Left ventricle myocardium inferior (tissue), 1 donor: ENCODE data around the gene MEPCE. TPM values are rescaled to one million over a fixed set of nuclear protein-coding genes. Genes with fewer than 3 reads are reported as not detected.

Source experiments
- DNase-seq: peaks from one replicate; pipeline ENCODE4 v3.0.0-alpha.2; 2020
- H3K27ac ChIP-seq: fragments of 200-600 bp; replicated peaks from 2 replicates; pipeline ENCODE4 v1.8.0; 2021
- H3K27me3 ChIP-seq: fragments of 200-600 bp; 2 replicates; pipeline ENCODE4 v1.8.0; 2021; ENCODE audit warnings: low read depth
- H3K36me3 ChIP-seq: fragments of 200-600 bp; 2 replicates; pipeline ENCODE4 v1.8.0; 2021
- H3K4me1 ChIP-seq: fragments of 200-600 bp; 2 replicates; pipeline ENCODE4 v1.8.0; 2021
- H3K4me3 ChIP-seq: fragments of 200-600 bp; 2 replicates; pipeline ENCODE4 v1.8.0; 2021; ENCODE audit warnings: mild to moderate bottlenecking, moderate library complexity
- H3K9me3 ChIP-seq: fragments of 200-600 bp; replicated peaks from 2 replicates; pipeline ENCODE4 v1.8.0; 2021
- CTCF ChIP-seq: fragments of 200-600 bp; IDR thresholded peaks from 2 replicates; pipeline ENCODE4 v1.8.0; 2021; ENCODE audit warnings: antibody characterized with exemption, mild to moderate bottlenecking, borderline replicate concordance
- intact Hi-C: fragments of 100-400 bp; cut with micrococcal nuclease; formaldehyde crosslinking; loops from one replicate; pipeline ENCODE4 v1.11.0; 2022
- total RNA-seq: library from RNA; stranded (reverse); fragmentation: NEBNext Ultra II Directional; extraction: Animal tissue kit (Norgen Biotek cat#: 25700); gene quantifications from one replicate; pipeline ENCODE4 v1.2.1, GENCODE V29; 2021
- donor health status: DM: no; HTN: yes; CAD: no; lungs with severe emphysema.

Gene MEPCE
- total RNA-seq, 1 donor from 2014 or later, result 23.6 TPM

- Histone ChIP-seq H3K36me3 (peaks cover 31% of the 10 kb centered on the region), H3K27ac (peak overlapping the region; percentile 80), H3K27me3 (no peaks in the 10 kb centered on the region), H3K4me3 (no peak overlapping the region), H3K4me1 (peaks cover 91% of the 10 kb centered on the region), H3K9me3 (no peaks in the 10 kb centered on the region)
- TF ChIP-seq CTCF, result peak; percentile 96
- intact Hi-C loops, result loop anchor here (5.0 to 10.0 kb wide), 2 partner anchors 75 to 258 kb away; no protein-coding TSS in a partner anchor
- DNase-seq, result peak; percentile 89
Measured at GRCh38 chr7:100469227-100470044, 39.8 kb downstream of the MEPCE start.

DNA sequence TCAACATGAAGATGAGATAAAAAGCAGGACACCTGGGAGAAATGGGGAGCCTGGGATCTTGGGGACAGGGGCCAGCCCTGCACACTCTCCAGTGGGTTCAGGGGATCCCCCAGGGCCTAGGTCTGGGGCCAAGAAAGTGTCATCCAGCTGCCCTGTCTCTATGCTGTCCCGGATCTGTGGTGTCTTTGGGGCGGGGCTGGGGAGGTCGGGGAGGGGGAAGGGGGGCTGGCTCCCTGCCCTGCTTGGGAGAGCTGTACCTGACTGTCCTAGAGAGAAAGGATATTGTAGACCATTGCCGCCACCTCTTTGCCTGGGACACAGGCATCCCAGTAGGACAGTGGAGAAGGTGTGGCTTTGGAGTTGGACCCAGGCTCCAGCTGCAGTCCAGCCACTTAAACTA is 41.4 kb downstream of the MEPCE start:
- DNase-seq, result no peak
- Histone ChIP-seq H3K27ac (peak overlapping the region; percentile 97), H3K4me1 (peaks cover 95% of the 10 kb centered on the region), H3K27me3 (no peaks in the 10 kb centered on the region), H3K36me3 (peaks cover 37% of the 10 kb centered on the region), H3K9me3 (no peaks in the 10 kb centered on the region), H3K4me3 (no peak overlapping the region)
- intact Hi-C loops, result loop anchor here (10.0 kb wide), 1 partner anchor 74 kb away; no protein-coding TSS in a partner anchor
- no peak for TF ChIP-seq CTCF

DNA sequence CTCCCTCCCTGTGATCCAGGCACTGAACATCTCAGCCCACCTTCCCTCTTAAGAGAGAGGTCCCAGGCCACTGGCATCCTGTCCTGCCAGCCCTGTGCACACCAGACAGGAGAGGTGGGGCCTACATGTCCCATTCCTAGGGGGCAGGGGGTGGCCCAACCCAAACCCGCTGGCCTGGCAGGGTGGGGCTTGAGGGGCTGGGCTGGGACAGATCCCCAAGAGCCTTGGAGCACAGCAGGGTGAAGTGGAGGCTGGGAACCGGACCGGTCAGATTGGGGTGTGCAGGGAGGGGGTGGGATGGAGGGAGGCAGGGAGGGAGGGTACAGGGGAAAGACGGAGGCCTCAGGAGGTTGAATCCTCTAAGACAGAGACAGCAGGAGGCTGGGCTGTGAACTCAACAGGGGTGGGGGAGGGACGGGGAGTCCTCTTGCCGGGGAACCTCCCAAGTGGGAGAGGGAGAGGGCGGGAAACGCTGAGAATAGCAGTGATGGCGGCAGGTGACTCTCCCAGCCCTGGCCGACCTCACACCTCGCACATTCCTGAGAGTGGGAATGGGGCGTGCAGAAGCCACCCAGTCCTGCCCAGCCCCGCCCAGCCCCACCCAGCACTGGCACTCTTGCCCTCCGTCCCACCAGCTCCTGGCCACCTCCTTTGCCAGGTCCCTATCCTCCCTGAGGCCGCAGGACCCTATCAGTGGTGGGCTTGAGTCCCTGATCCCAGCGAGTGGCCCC is 42.7 kb downstream of the MEPCE start:
- peaks cover 95% of the 10 kb centered on the region for H3K4me1 ChIP-seq
- H3K36me3 ChIP-seq, result peaks cover 37% of the 10 kb centered on the region
- no peaks in the 10 kb centered on the region for H3K9me3 ChIP-seq
- H3K27me3 ChIP-seq, result no peaks in the 10 kb centered on the region
- intact Hi-C loops, result loop anchor here (10.0 kb wide), 1 partner anchor 73 kb away; no protein-coding TSS in a partner anchor
- DNase-seq, result no peak
- no peak for TF ChIP-seq CTCF
- H3K4me3 ChIP-seq, result peak overlapping the region; percentile 42
- peak overlapping the region; percentile 97 for H3K27ac ChIP-seq

DNA sequence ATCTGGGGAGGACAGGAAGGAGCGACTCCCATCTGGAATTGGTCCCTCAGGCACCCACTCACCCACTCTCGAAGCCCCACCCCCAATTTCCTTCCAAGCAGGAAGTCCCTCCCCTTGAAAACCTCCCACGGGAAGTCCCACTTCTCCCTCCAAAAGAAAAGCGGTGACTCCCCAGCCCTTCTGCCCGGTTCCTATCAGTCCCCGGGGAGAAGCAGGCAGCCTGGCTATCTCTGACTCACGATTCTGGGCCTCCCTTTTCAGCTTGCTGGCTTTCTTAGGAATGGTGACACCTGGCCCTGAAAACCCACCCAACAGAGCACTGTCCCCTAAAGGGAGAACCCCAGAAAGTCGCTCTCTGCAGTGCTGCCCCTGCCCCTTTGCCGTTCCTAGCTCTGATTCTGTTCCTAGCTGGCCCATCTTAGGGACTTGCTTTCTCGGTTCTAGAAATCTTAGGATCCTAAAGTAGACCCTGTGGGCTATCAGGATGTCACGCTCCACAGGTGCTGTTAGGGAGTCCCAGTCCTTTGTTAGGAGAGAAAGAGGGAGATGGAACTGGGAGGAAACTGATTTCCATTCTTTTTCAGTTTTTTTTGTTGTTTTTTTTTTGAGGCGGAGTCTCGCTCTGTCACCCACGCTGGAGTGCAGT is 43.3 kb downstream of the MEPCE start:
- intact Hi-C loops, result loop anchor here (10.0 kb wide), 1 partner anchor 72 kb away; no protein-coding TSS in a partner anchor
- Histone ChIP-seq H3K27ac (peak overlapping the region; percentile 97), H3K36me3 (peaks cover 37% of the 10 kb centered on the region), H3K27me3 (no peaks in the 10 kb centered on the region), H3K9me3 (no peaks in the 10 kb centered on the region), H3K4me3 (peak overlapping the region; percentile 42), H3K4me1 (peaks cover 95% of the 10 kb centered on the region)
- DNase-seq, result peak; percentile 45
- TF ChIP-seq CTCF, result no peak

DNA sequence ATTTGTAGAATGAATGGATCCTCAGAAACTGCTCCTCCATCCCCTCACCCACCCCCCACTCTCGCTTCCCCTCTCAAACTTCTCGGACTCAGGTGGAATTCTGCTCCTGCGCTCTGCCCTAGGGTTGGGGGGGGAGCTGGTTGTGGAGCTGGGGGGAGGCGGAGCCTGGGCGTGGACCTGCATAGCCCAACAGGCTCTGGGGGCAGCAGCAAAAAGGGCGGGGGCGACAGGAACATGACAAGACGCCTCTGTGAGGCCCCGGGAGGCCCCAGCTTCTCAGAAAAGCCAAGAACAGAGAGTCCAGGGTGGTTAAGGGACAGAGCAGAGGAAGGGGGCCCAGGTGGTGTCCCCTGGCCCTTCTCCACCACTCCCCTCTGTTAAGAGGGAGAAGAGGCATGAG is 45.9 kb downstream of the MEPCE start:
- Histone ChIP-seq H3K27me3 (no peaks in the 10 kb centered on the region), H3K27ac (peak overlapping the region; percentile 97), H3K4me3 (peak overlapping the region; percentile 99), H3K36me3 (peaks cover 36% of the 10 kb centered on the region), H3K9me3 (no peaks in the 10 kb centered on the region), H3K4me1 (peaks cover 91% of the 10 kb centered on the region)
- DNase-seq, result peak; percentile 66
- TF ChIP-seq CTCF, result no peak
- intact Hi-C loops, result loop anchor here (10.0 kb wide), 1 partner anchor 69 kb away; no protein-coding TSS in a partner anchor
